Activated T-helper 2 cell treated with anti-CD3 and anti-CD28 coated beads, Interferon-gamma antibody, Interleukin-2, Interleukin-4, amounts not matched to agents 10 μg/mL and 5 μg/mL and 100 μg/mL, durations not matched to agents 14 hours and 24 hours and 36 hours (primary cell): ENCODE results near the gene LHFPL2. TPM values are rescaled to one million over a fixed set of nuclear protein-coding genes. Genes with fewer than 3 reads are reported as not detected.

Experiments used
- DNase-seq: peaks from one replicate; pipeline ENCODE4 v3.0.0; 2021; ENCODE audit warnings: low spot score
- H3K27ac Mint-ChIP-seq: one replicate; pipeline ENCODE4 v1.8.0; 2021; ENCODE audit warnings: mixed read lengths
- H3K27me3 Mint-ChIP-seq: one replicate; pipeline ENCODE4 v1.8.0; 2021; ENCODE audit warnings: low read depth, mixed read lengths
- H3K36me3 Mint-ChIP-seq: one replicate; pipeline ENCODE4 v1.8.0; 2021; ENCODE audit warnings: low read depth, mixed read lengths
- H3K4me1 Mint-ChIP-seq: one replicate; pipeline ENCODE4 v1.8.0; 2021; ENCODE audit warnings: low read depth, mixed read lengths
- H3K4me3 Mint-ChIP-seq: one replicate; pipeline ENCODE4 v1.8.0; 2021; ENCODE audit warnings: low read depth, mild to moderate bottlenecking, moderate library complexity, mixed read lengths
- H3K9me3 Mint-ChIP-seq: one replicate; pipeline ENCODE4 v1.8.0; 2021; ENCODE audit warnings: mixed read lengths
- intact Hi-C: fragments of 100-400 bp; cut with micrococcal nuclease; formaldehyde crosslinking; loops from one replicate; pipeline ENCODE4 v1.15.1; 2023
- total RNA-seq: library from RNA; stranded (reverse); gene quantifications from 2 replicates; pipeline ENCODE4 v1.2.3, GENCODE V29; 2022

Gene LHFPL2
- total RNA-seq, 1 donor from 2014 or later = 0.16 TPM

- H3K36me3 Mint-ChIP-seq = no peaks in the 10 kb centered on the region
- intact Hi-C loops = no loop called here
- no peak for DNase-seq
- peaks cover 64% of the 10 kb centered on the region for H3K27me3 Mint-ChIP-seq
- H3K27ac Mint-ChIP-seq = no peak overlapping the region
- peaks cover 6% of the 10 kb centered on the region for H3K4me1 Mint-ChIP-seq
- H3K9me3 Mint-ChIP-seq = no peaks in the 10 kb centered on the region
- no peak overlapping the region for H3K4me3 Mint-ChIP-seq
These were observed 143.6 kb downstream of the LHFPL2 start for GRCh38 chr5:78504704-78505677.

- Mint-ChIP-seq H3K9me3 (no peaks in the 10 kb centered on the region), H3K4me3 (no peak overlapping the region), H3K27me3 (peaks cover 64% of the 10 kb centered on the region), H3K27ac (no peak overlapping the region), H3K4me1 (no peaks in the 10 kb centered on the region), H3K36me3 (no peaks in the 10 kb centered on the region)
- intact Hi-C loops = no loop called here
- no peak for DNase-seq
These were observed 144.5 kb downstream of the LHFPL2 start for GRCh38 chr5:78503958-78504653.

GRCh38 chr5:78501411-78502352 is 146.9 kb downstream of the LHFPL2 start:
- no peak overlapping the region for H3K4me3 Mint-ChIP-seq
- no peaks in the 10 kb centered on the region for H3K9me3 Mint-ChIP-seq
- peaks cover 44% of the 10 kb centered on the region for H3K27me3 Mint-ChIP-seq
- intact Hi-C loops = no loop called here
- no peak overlapping the region for H3K27ac Mint-ChIP-seq
- no peaks in the 10 kb centered on the region for H3K4me1 Mint-ChIP-seq
- DNase-seq = no peak
- H3K36me3 Mint-ChIP-seq = no peaks in the 10 kb centered on the region

GRCh38 chr5:78500871-78501270 is 147.7 kb downstream of the LHFPL2 start:
- no peaks in the 10 kb centered on the region for H3K9me3 Mint-ChIP-seq
- H3K27me3 Mint-ChIP-seq = peaks cover 40% of the 10 kb centered on the region
- peaks cover 1% of the 10 kb centered on the region for H3K4me1 Mint-ChIP-seq
- DNase-seq = no peak
- intact Hi-C loops = no loop called here
- no peaks in the 10 kb centered on the region for H3K36me3 Mint-ChIP-seq
- no peak overlapping the region for H3K27ac Mint-ChIP-seq
- no peak overlapping the region for H3K4me3 Mint-ChIP-seq

GRCh38 chr5:78500028-78500427 is 148.5 kb downstream of the LHFPL2 start:
- Mint-ChIP-seq H3K9me3 (no peaks in the 10 kb centered on the region), H3K27me3 (peaks cover 40% of the 10 kb centered on the region), H3K36me3 (no peaks in the 10 kb centered on the region), H3K27ac (no peak overlapping the region), H3K4me1 (peaks cover 2% of the 10 kb centered on the region), H3K4me3 (no peak overlapping the region)
- intact Hi-C loops = no loop called here
- no peak for DNase-seq

GRCh38 chr5:78499485-78499884 is 149.1 kb downstream of the LHFPL2 start:
- H3K27ac Mint-ChIP-seq = no peak overlapping the region
- peaks cover 37% of the 10 kb centered on the region for H3K27me3 Mint-ChIP-seq
- intact Hi-C loops = no loop called here
- no peaks in the 10 kb centered on the region for H3K9me3 Mint-ChIP-seq
- no peak for DNase-seq
- H3K4me3 Mint-ChIP-seq = no peak overlapping the region
- peaks cover 2% of the 10 kb centered on the region for H3K4me1 Mint-ChIP-seq
- H3K36me3 Mint-ChIP-seq = no peaks in the 10 kb centered on the region

- Mint-ChIP-seq H3K4me1 (peaks cover 2% of the 10 kb centered on the region), H3K4me3 (no peak overlapping the region), H3K27me3 (peaks cover 33% of the 10 kb centered on the region), H3K36me3 (no peaks in the 10 kb centered on the region), H3K27ac (no peak overlapping the region), H3K9me3 (no peaks in the 10 kb centered on the region)
- no peak for DNase-seq
- intact Hi-C loops = no loop called here
These were observed 150.7 kb downstream of the LHFPL2 start for GRCh38 chr5:78497573-78498533.

- Mint-ChIP-seq H3K9me3 (no peaks in the 10 kb centered on the region), H3K27me3 (peaks cover 20% of the 10 kb centered on the region), H3K36me3 (no peaks in the 10 kb centered on the region), H3K4me3 (no peak overlapping the region), H3K27ac (no peak overlapping the region), H3K4me1 (peaks cover 2% of the 10 kb centered on the region)
- intact Hi-C loops = no loop called here
- no peak for DNase-seq
These were observed 152.2 kb downstream of the LHFPL2 start for GRCh38 chr5:78496373-78496772.

GRCh38 chr5:78495800-78496199 is 152.8 kb downstream of the LHFPL2 start:
- Mint-ChIP-seq H3K27me3 (peaks cover 17% of the 10 kb centered on the region), H3K4me3 (no peak overlapping the region), H3K36me3 (no peaks in the 10 kb centered on the region), H3K27ac (no peak overlapping the region), H3K9me3 (no peaks in the 10 kb centered on the region), H3K4me1 (peaks cover 2% of the 10 kb centered on the region)
- intact Hi-C loops = no loop called here
- no peak for DNase-seq

GRCh38 chr5:78492650-78493049 is 155.9 kb downstream of the LHFPL2 start:
- no peak for DNase-seq
- H3K36me3 Mint-ChIP-seq = no peaks in the 10 kb centered on the region
- H3K4me1 Mint-ChIP-seq = peaks cover 2% of the 10 kb centered on the region
- H3K4me3 Mint-ChIP-seq = no peak overlapping the region
- H3K9me3 Mint-ChIP-seq = no peaks in the 10 kb centered on the region
- no peak overlapping the region for H3K27ac Mint-ChIP-seq
- intact Hi-C loops = no loop called here
- H3K27me3 Mint-ChIP-seq = no peaks in the 10 kb centered on the region

- Mint-ChIP-seq H3K36me3 (no peaks in the 10 kb centered on the region), H3K9me3 (no peaks in the 10 kb centered on the region), H3K4me3 (no peak overlapping the region), H3K27ac (no peak overlapping the region), H3K27me3 (no peaks in the 10 kb centered on the region), H3K4me1 (peaks cover 2% of the 10 kb centered on the region)
- intact Hi-C loops = no loop called here
- no peak for DNase-seq
These were observed 156.3 kb downstream of the LHFPL2 start for GRCh38 chr5:78492224-78492623.
